ENCODE results near the gene ABCA8. TPM values are rescaled to one million over a fixed set of nuclear protein-coding genes. Genes with fewer than 3 reads are reported as not detected.
"Not testable (repeated sequence)": the region's sequence is repeated elsewhere in the genome, so short reads cannot be mapped to it uniquely, and the experiment has no call there.

The ABCA8 gene
- total RNA-seq, 2 experiments from 2014 or later, result not detected

- intact Hi-C loops (cut with DNase I, micrococcal nuclease), result no loop called here
- no peak overlapping the region for H3K4me3 ChIP-seq (ENCODE audit: low read length)
- H3K9me3 ChIP-seq (ENCODE audit: control insufficient read depth in 1 of 2, insufficient read depth in 1 of 2, low read length in 2 of 2), result peaks cover 0 to 3% of the 10 kb centered on the region in 2 experiments
Observed at GRCh38 chr17:68944435-68945035, 10.7 kb downstream of the ABCA8 start.

GRCh38 chr17:68943812-68944182, 11.4 kb downstream of the ABCA8 start:
- H3K36me3 ChIP-seq (ENCODE audit: insufficient read depth, low read length); H3K4me3 ChIP-seq (ENCODE audit: low read length); H3K4me3 Mint-ChIP-seq; H3K27ac Mint-ChIP-seq; intact Hi-C loops (cut with DNase I, micrococcal nuclease); H3K9me3 ChIP-seq (ENCODE audit: control insufficient read depth in 1 of 2, insufficient read depth in 1 of 2, low read length in 2 of 2); H3K4me1 ChIP-seq (ENCODE audit: insufficient read depth, low read length); H3K27me3 ChIP-seq (ENCODE audit: control insufficient read depth in 1 of 2, insufficient read depth in 2 of 2, low read length in 2 of 2); H3K27ac ChIP-seq (ENCODE audit: low read depth in 1 of 2, low read length in 2 of 2); CTCF ChIA-PET; ATAC-seq (ENCODE audit: poor library complexity); H3K36me3 Mint-ChIP-seq (ENCODE audit: low read depth); H3K27me3 Mint-ChIP-seq; DNase-seq; H3K9me3 Mint-ChIP-seq; POLR2A ChIA-PET; H3K4me1 Mint-ChIP-seq (ENCODE audit: low read depth): not testable (repeated sequence)

More at GRCh38 chr17:68944435-68945035, 10.7 kb downstream of the ABCA8 start:
- DNase-seq (no peak), ATAC-seq (ENCODE audit: poor library complexity) (no peak)
- H3K36me3 ChIP-seq (ENCODE audit: insufficient read depth, low read length), result no peaks in the 10 kb centered on the region
- TF ChIP-seq CTCF (IDR thresholded peaks at IDR 0.05), result no peak
- Mint-ChIP-seq H3K9me3 (peaks cover 3% of the 10 kb centered on the region), H3K36me3 (ENCODE audit: low read depth) (no peaks in the 10 kb centered on the region), H3K4me3 (no peak overlapping the region), H3K27ac (no peak overlapping the region), H3K4me1 (ENCODE audit: low read depth) (no peaks in the 10 kb centered on the region), H3K27me3 (peaks cover 4% of the 10 kb centered on the region)
- POLR2A ChIA-PET, result no interaction called here
- no peaks in the 10 kb centered on the region for H3K27me3 ChIP-seq (ENCODE audit: control insufficient read depth in 1 of 2, insufficient read depth in 2 of 2, low read length in 2 of 2)
- H3K4me1 ChIP-seq (ENCODE audit: insufficient read depth, low read length), result no peaks in the 10 kb centered on the region
- H3K27ac ChIP-seq (ENCODE audit: low read depth in 1 of 2, low read length in 2 of 2), result no peak overlapping the region
- CTCF ChIA-PET, result no interaction called here

- intact Hi-C loops (cut with DNase I, micrococcal nuclease), result no loop called here
- POLR2A ChIA-PET, result no interaction called here
- H3K4me3 Mint-ChIP-seq, result no peak overlapping the region
Observed at GRCh38 chr17:68943123-68943811, 11.9 kb downstream of the ABCA8 start.

More at GRCh38 chr17:68943123-68943811, 11.9 kb downstream of the ABCA8 start:
- Mint-ChIP-seq H3K4me1 (ENCODE audit: low read depth) (no peaks in the 10 kb centered on the region), H3K27me3 (peaks cover 4% of the 10 kb centered on the region), H3K27ac (no peak overlapping the region), H3K36me3 (ENCODE audit: low read depth) (no peaks in the 10 kb centered on the region), H3K9me3 (peaks cover 3% of the 10 kb centered on the region)
- H3K9me3 ChIP-seq (ENCODE audit: control insufficient read depth in 1 of 2, insufficient read depth in 1 of 2, low read length in 2 of 2), result peaks cover 0 to 3% of the 10 kb centered on the region in 2 experiments
- no peaks in the 10 kb centered on the region for H3K4me1 ChIP-seq (ENCODE audit: insufficient read depth, low read length)
- DNase-seq (no peak), ATAC-seq (ENCODE audit: poor library complexity) (no peak)
- no peak for TF ChIP-seq CTCF (IDR thresholded peaks at IDR 0.05)
- CTCF ChIA-PET, result interaction anchor here (0.8 kb wide), 1 partner anchor 20 kb away, joined by 3 read pairs; no protein-coding TSS in a partner anchor
- H3K4me3 ChIP-seq (ENCODE audit: low read length), result no peak overlapping the region
- H3K36me3 ChIP-seq (ENCODE audit: insufficient read depth, low read length), result no peaks in the 10 kb centered on the region
- no peaks in the 10 kb centered on the region for H3K27me3 ChIP-seq (ENCODE audit: control insufficient read depth in 1 of 2, insufficient read depth in 2 of 2, low read length in 2 of 2)
- H3K27ac ChIP-seq (ENCODE audit: low read depth in 1 of 2, low read length in 2 of 2), result no peak overlapping the region
